A549 treated with CORT108297 at 1 μM for 4 hours (cell line): ENCODE results near the gene PRIM1. TPM values are rescaled to one million over a fixed set of nuclear protein-coding genes. Genes with fewer than 3 reads are reported as not detected.

Experiments
- total RNA-seq: library from RNA; stranded (reverse); fragments of 200-300 nt; extraction: Qiagen RNA extraction; gene quantifications from 5 replicates; pipeline ENCODE4 v1.2.3, GENCODE V29; 2022

PRIM1 gene
- 24.1 to 34.0 TPM (median 25.7 TPM) in 5 replicates for total RNA-seq

GRCh38 chr12:56751712-56752598 lies at the start of gene PRIM1:
TSS of gene PRIM1 (minus strand) at chr12:56752323. CDS start at chr12:56752298, 25 bp downstream.

DNA sequence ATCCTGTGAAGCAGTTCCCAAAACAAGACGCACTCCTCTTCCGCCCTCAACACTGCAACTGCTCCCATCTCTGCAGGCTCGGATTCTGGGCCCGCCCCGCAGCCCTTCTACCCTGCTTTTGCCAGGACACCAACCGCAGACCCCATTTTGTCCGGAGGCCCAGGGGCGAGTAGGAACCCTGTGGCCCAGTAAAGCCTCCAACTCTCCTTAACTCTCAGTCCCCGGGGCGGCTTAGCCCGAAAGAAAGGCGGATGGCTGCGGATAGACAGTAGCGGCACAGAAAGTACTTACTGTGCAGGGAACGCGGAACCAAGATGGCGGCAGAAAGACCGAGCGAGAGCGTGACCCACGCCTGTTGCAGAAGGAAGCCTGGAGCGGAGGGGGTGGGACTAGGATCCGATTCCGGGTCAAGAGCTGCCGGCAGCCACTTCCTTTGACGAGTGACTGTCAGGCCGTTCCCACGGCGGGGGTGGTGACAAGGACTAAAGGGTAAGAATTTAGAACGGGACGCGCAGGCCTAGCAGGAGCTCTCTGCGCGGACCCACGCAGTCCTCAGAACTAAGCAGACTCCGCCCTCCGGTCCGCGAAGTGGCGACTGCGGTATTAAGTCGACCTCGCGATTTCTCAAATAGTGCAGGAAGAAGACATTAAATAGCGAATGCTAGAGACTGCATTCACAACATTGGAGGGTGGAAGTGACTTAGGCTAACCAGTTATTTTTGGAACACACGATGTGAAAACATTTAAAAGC lies 27.0 kb downstream of the PRIM1 start, which contains the start of gene NACA:
TSS of gene NACA (minus strand) at position 328 of the 751 bp plus-strand sequence. CDS start 778 bp downstream, outside the sequence.

GRCh38 chr12:56688129-56688845 lies 63.8 kb downstream of the PRIM1 start, which contains the start of gene PTGES3:
TSS of gene PTGES3 (minus strand) at chr12:56688284. CDS start at chr12:56687999, 285 bp downstream.

Other genes starting within 250 kb of the PRIM1 start
- 10.8 to 17.4 TPM (median 13.0 TPM) in 5 replicates for gene RBMS2, start 230.5 kb downstream of the PRIM1 start, total RNA-seq
- gene BAZ2A, start 122.0 kb downstream of the PRIM1 start, total RNA-seq = 31.4 to 46.8 TPM (median 43.6 TPM) in 5 replicates
- 807 to 915 TPM (median 885 TPM) in 5 replicates for gene ATP5F1B, start 106.3 kb downstream of the PRIM1 start, total RNA-seq
- gene PTGES3, start 64.0 kb downstream of the PRIM1 start, total RNA-seq = 385 to 489 TPM (median 401 TPM) in 5 replicates
- 1,440 to 1,979 TPM (median 1,496 TPM) in 5 replicates for gene NACA, start 27.0 kb downstream of the PRIM1 start, total RNA-seq
- 0.64 to 1.5 TPM (median 1.3 TPM) in 5 replicates for gene HSD17B6, start 11.0 kb upstream of the PRIM1 start, total RNA-seq
- gene SDR9C7, start 182.1 kb upstream of the PRIM1 start, total RNA-seq = not detected in 5 replicates
- gene RDH16, start 205.3 kb upstream of the PRIM1 start, total RNA-seq = 0.05 to 0.18 TPM (median 0.10 TPM) in 5 replicates